ENCODE measurements around the gene PCNT. TPM values are rescaled to one million over a fixed set of nuclear protein-coding genes. Genes with fewer than 3 reads are reported as not detected.

PCNT gene
- total and polyA plus RNA-seq, 10 donors, result 6.4 to 43.7 (median 35.4) TPM

- Histone ChIP-seq H3K27me3 (replicated peaks in 1 of 7) (peaks cover 0 to 20% (median 7%) of the 10 kb centered on the region in 7 donors), H3K27ac (no peak overlapping the region), H3K36me3 (peaks cover 0 to 39% (median 0%) of the 10 kb centered on the region in 6 donors), H3K4me1 (peaks cover 6 to 36% (median 19%) of the 10 kb centered on the region in 6 donors), H3K9me3 (no peaks in the 10 kb centered on the region), H3K4me3 (no peak overlapping the region)
- TF ChIP-seq POLR2AphosphoS5 (IDR thresholded peaks at IDR 0.05), result no peak
- no peak for TF ChIP-seq POLR2A (IDR thresholded peaks at IDR 0.05)
- TF ChIP-seq, protein P1, sequence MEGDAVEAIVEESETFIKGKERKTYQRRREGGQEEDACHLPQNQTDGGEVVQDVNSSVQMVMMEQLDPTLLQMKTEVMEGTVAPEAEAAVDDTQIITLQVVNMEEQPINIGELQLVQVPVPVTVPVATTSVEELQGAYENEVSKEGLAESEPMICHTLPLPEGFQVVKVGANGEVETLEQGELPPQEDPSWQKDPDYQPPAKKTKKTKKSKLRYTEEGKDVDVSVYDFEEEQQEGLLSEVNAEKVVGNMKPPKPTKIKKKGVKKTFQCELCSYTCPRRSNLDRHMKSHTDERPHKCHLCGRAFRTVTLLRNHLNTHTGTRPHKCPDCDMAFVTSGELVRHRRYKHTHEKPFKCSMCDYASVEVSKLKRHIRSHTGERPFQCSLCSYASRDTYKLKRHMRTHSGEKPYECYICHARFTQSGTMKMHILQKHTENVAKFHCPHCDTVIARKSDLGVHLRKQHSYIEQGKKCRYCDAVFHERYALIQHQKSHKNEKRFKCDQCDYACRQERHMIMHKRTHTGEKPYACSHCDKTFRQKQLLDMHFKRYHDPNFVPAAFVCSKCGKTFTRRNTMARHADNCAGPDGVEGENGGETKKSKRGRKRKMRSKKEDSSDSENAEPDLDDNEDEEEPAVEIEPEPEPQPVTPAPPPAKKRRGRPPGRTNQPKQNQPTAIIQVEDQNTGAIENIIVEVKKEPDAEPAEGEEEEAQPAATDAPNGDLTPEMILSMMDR (IDR thresholded peaks at IDR 0.05 in 8 of 11, conservative IDR thresholded peaks at IDR 0.05 in 3 of 11), result no peak
- WGBS, 5 donors, result 84 to 93% (median 88%) methylated on average over 9 of the region's 9 CpGs
- intact Hi-C loops (cut with DNase I; ENCODE audit: low total_unique reads), result no loop called here
- DNase-seq, result no peak
Measured at GRCh38 chr21:46299167-46299566, 24.8 kb upstream of the PCNT start.

DNA sequence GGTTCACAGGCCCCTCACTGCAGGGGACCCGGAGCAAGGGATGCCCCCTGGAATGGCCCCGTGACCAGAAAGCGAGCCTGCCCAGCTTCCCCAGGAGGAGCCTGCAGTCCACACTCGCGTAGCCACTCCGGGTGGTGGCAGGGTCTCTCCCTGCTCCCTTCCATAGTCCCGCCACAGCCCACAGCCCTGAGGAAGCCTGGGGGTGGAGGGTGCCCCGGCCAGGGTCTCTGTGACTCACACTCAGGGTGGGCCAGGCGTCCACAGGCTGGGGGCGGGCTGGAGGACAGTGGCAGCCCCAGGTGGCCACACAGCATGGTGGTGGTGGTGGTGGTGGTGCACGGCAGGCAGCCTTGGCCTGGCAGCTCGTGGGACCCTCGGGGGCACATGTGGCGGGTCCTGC is 22.2 kb upstream of the PCNT start:
- Histone ChIP-seq H3K27me3 (replicated peaks in 1 of 7) (peaks cover 0 to 15% (median 7%) of the 10 kb centered on the region in 7 donors), H3K4me1 (peaks cover 6 to 15% (median 13%) of the 10 kb centered on the region in 6 donors), H3K9me3 (no peaks in the 10 kb centered on the region), H3K27ac (no peak overlapping the region), H3K36me3 (peaks cover 0 to 63% (median 0%) of the 10 kb centered on the region in 6 donors), H3K4me3 (no peak overlapping the region)
- DNase-seq, result no peak
- whole genome bisulfite sequencing, 5 donors, result 92 to 97% (median 96%) methylated on average over 10 to 14 of the region's 14 CpGs
- TF ChIP-seq, protein P1 (IDR thresholded peaks at IDR 0.05 in 8 of 11, conservative IDR thresholded peaks at IDR 0.05 in 3 of 11), result no peak
- TF ChIP-seq POLR2AphosphoS5 (IDR thresholded peaks at IDR 0.05) (no peak), POLR2A (IDR thresholded peaks at IDR 0.05) (no peak)
- intact Hi-C loops (cut with DNase I; ENCODE audit: low total_unique reads), result no loop called here

- TF ChIP-seq POLR2AphosphoS5 (IDR thresholded peaks at IDR 0.05) (no peak), POLR2A (IDR thresholded peaks at IDR 0.05) (no peak)
- TF ChIP-seq, protein P1 (IDR thresholded peaks at IDR 0.05 in 8 of 11, conservative IDR thresholded peaks at IDR 0.05 in 3 of 11), result no peak
Measured at GRCh38 chr21:46304437-46304836, 19.5 kb upstream of the PCNT start.

DNA sequence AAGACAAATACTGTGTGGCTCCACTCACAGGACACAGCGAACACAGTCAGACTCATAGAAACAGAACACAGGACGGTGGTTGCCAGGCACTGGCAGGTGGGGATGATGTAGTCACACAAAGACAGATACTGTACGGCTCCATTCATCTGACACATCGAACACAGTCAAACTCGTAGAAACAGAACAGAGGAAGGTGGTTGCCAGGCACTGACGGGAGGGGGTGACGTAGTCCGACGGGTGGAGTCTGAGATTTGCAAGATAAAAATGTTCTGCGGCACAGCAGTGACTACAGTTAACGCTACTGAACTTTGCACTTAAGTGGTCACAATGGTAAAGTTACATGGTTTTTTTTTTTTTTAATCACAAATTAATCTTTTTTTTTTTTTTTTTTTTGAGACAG is 19.0 kb upstream of the PCNT start:
- H3K27ac ChIP-seq, result no peak overlapping the region
- intact Hi-C loops (cut with DNase I; ENCODE audit: low total_unique reads), result no loop called here
- no peaks in the 10 kb centered on the region for H3K9me3 ChIP-seq
- DNase-seq, result no peak
- no peaks in the 10 kb centered on the region for H3K4me1 ChIP-seq
- 95 to 97% (median 95%) methylated on average over 11 of the region's 11 CpGs for WGBS, 5 donors
- H3K27me3 ChIP-seq (replicated peaks in 1 of 7), result no peaks in the 10 kb centered on the region
- H3K36me3 ChIP-seq, result peaks cover 0 to 85% (median 0%) of the 10 kb centered on the region in 6 donors
- TF ChIP-seq POLR2AphosphoS5 (IDR thresholded peaks at IDR 0.05), result no peak
- TF ChIP-seq POLR2A (IDR thresholded peaks at IDR 0.05), result no peak
- TF ChIP-seq, protein P1 (IDR thresholded peaks at IDR 0.05 in 8 of 11, conservative IDR thresholded peaks at IDR 0.05 in 3 of 11), result no peak
- no peak overlapping the region for H3K4me3 ChIP-seq

More at GRCh38 chr21:46304437-46304836, 19.5 kb upstream of the PCNT start:
- Histone ChIP-seq H3K27ac (no peak overlapping the region), H3K36me3 (peaks cover 0 to 85% (median 0%) of the 10 kb centered on the region in 6 donors), H3K27me3 (replicated peaks in 1 of 7) (no peaks in the 10 kb centered on the region), H3K4me3 (no peak overlapping the region), H3K9me3 (no peaks in the 10 kb centered on the region), H3K4me1 (no peaks in the 10 kb centered on the region)
- WGBS, 5 donors, result 87 to 100% (median 96%) methylated on average over 5 of the region's 5 CpGs
- no peak for DNase-seq
- intact Hi-C loops (cut with DNase I; ENCODE audit: low total_unique reads), result no loop called here

Data from spleen (tissue), 11 donors.